ENCODE data around the gene GSDME.
A peak's percentile ranks its signal among the peaks of the same experiment; 100 is the strongest.
"Not testable (repeated sequence)": the region's sequence is repeated elsewhere in the genome, so short reads cannot be mapped to it uniquely, and the experiment has no call there.

The GSDME gene

DNA sequence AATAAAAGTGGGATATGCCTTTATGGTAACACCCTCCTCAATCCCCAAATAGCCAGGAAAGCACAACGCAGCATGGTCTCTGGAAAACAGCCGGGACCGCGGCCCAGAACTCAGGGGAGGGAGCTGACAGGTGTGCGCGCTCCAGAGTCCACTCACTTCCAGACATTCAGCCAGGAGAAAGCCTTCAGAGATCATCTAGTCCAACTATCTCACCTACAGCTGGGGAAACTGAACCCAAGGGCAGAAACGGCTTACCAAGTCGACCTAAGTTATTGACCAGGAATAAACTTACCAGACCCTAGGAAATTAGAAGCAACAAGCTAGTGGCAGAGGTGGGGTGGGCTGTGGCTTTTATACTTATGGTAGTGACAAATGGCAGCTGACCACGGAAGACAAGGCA, 16.4 kb downstream of the GSDME start:
- DNase-seq (no peak), ATAC-seq (no peak)
- Mint-ChIP-seq H3K36me3 (ENCODE audit: low read depth) (no peaks in the 10 kb centered on the region), H3K27me3 (peaks cover 36% of the 10 kb centered on the region), H3K4me1 (no peaks in the 10 kb centered on the region), H3K4me3 (no peak overlapping the region), H3K9me3 (peaks cover 23% of the 10 kb centered on the region), H3K27ac (no peak overlapping the region)

DNA sequence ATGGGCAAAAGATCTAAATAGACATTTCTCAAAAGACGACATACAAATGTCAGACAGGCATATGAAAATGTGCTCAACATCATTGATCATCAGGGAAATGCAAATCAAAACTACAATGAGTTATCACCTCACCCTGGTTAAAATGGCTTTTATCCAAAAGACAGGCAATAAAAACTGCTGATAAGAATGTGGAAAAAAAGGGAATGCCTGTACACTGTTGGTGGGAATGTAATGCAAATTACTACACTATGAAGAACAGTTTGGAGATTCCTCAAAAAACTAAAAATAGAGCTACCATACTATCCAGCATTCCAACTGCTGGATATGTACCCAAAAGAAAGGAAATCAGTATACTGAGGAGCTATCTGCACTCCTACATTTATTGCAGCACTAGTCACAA, 18.0 kb downstream of the GSDME start:
- Mint-ChIP-seq H3K4me3 (no peak overlapping the region), H3K36me3 (ENCODE audit: low read depth) (no peaks in the 10 kb centered on the region), H3K27me3 (peaks cover 45% of the 10 kb centered on the region), H3K4me1 (no peaks in the 10 kb centered on the region), H3K27ac (no peak overlapping the region), H3K9me3 (peaks cover 25% of the 10 kb centered on the region)
- DNase-seq (no peak), ATAC-seq (no peak)

- Mint-ChIP-seq H3K9me3 (peaks cover 25% of the 10 kb centered on the region), H3K27ac (no peak overlapping the region), H3K27me3 (peaks cover 45% of the 10 kb centered on the region), H3K4me3 (no peak overlapping the region), H3K36me3 (ENCODE audit: low read depth) (no peaks in the 10 kb centered on the region), H3K4me1 (no peaks in the 10 kb centered on the region)
- DNase-seq (no peak), ATAC-seq (no peak)
These were observed 18.7 kb downstream of the GSDME start for GRCh38 chr7:24738577-24738976.

- no peaks in the 10 kb centered on the region for H3K36me3 Mint-ChIP-seq (ENCODE audit: low read depth)
- DNase-seq (no peak), ATAC-seq (no peak)
- no peak overlapping the region for H3K4me3 Mint-ChIP-seq
- H3K4me1 Mint-ChIP-seq, result no peaks in the 10 kb centered on the region
- H3K27me3 Mint-ChIP-seq, result peaks cover 42% of the 10 kb centered on the region
- H3K27ac Mint-ChIP-seq, result no peak overlapping the region
- H3K9me3 Mint-ChIP-seq, result peaks cover 25% of the 10 kb centered on the region
These were observed 20.0 kb downstream of the GSDME start for GRCh38 chr7:24737281-24737680.

GRCh38 chr7:24735594-24735993, 21.7 kb downstream of the GSDME start:
- DNase-seq; H3K4me1 Mint-ChIP-seq; ATAC-seq; H3K27ac Mint-ChIP-seq; H3K36me3 Mint-ChIP-seq (ENCODE audit: low read depth); H3K4me3 Mint-ChIP-seq: not testable (repeated sequence)
- H3K9me3 Mint-ChIP-seq, result peaks cover 25% of the 10 kb centered on the region
- H3K27me3 Mint-ChIP-seq, result peaks cover 45% of the 10 kb centered on the region

DNA sequence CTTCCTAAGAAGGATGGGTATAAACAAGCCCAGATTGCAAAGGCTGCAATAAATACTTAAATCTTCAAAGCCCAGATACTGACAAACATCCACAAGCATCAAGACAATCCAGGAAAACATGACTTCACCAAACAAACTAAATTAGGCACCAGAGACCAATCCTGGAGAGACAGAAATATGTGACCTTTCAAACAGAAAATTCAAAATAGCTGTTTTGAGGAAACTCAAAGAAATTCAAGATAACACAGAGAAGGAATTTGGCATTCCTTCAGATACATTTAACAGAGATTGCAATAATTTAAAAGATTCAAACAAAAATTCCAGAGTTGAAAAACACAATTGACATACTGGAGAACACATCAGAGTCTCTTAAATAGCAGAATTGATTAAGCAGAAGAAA, 23.0 kb downstream of the GSDME start:
- Mint-ChIP-seq H3K27me3 (peaks cover 49% of the 10 kb centered on the region), H3K4me3 (no peak overlapping the region), H3K9me3 (peaks cover 25% of the 10 kb centered on the region), H3K36me3 (ENCODE audit: low read depth) (no peaks in the 10 kb centered on the region), H3K4me1 (peaks cover 5% of the 10 kb centered on the region), H3K27ac (no peak overlapping the region)
- ATAC-seq, result no peak
- DNase-seq, result no peak

GRCh38 chr7:24733414-24734060, 23.7 kb downstream of the GSDME start:
- no peak for DNase-seq
- Mint-ChIP-seq H3K4me1 (peaks cover 12% of the 10 kb centered on the region), H3K27me3 (peaks cover 45% of the 10 kb centered on the region), H3K9me3 (peaks cover 20% of the 10 kb centered on the region), H3K36me3 (ENCODE audit: low read depth) (no peaks in the 10 kb centered on the region), H3K27ac (no peak overlapping the region), H3K4me3 (no peak overlapping the region)
- ATAC-seq, result no peak

- Mint-ChIP-seq H3K4me3 (no peak overlapping the region), H3K27ac (no peak overlapping the region), H3K36me3 (ENCODE audit: low read depth) (no peaks in the 10 kb centered on the region), H3K9me3 (peaks cover 12% of the 10 kb centered on the region), H3K4me1 (peaks cover 19% of the 10 kb centered on the region), H3K27me3 (peaks cover 43% of the 10 kb centered on the region)
- no peak for DNase-seq
- no peak for ATAC-seq
These were observed 24.4 kb downstream of the GSDME start for GRCh38 chr7:24732646-24733413.

GRCh38 chr7:24731313-24731712, 26.0 kb downstream of the GSDME start:
- H3K27me3 Mint-ChIP-seq, result peaks cover 41% of the 10 kb centered on the region
- H3K4me3 Mint-ChIP-seq, result no peak overlapping the region
- peaks cover 29% of the 10 kb centered on the region for H3K4me1 Mint-ChIP-seq
- peaks cover 6% of the 10 kb centered on the region for H3K9me3 Mint-ChIP-seq
- no peaks in the 10 kb centered on the region for H3K36me3 Mint-ChIP-seq (ENCODE audit: low read depth)
- DNase-seq (no peak), ATAC-seq (no peak)
- no peak overlapping the region for H3K27ac Mint-ChIP-seq

GRCh38 chr7:24730018-24730369, 27.3 kb downstream of the GSDME start:
- no peaks in the 10 kb centered on the region for H3K9me3 Mint-ChIP-seq
- DNase-seq, result no peak
- peaks cover 33% of the 10 kb centered on the region for H3K27me3 Mint-ChIP-seq
- no peak overlapping the region for H3K27ac Mint-ChIP-seq
- peaks cover 29% of the 10 kb centered on the region for H3K4me1 Mint-ChIP-seq
- no peaks in the 10 kb centered on the region for H3K36me3 Mint-ChIP-seq (ENCODE audit: low read depth)
- ATAC-seq, result no peak
- no peak overlapping the region for H3K4me3 Mint-ChIP-seq

- H3K4me3 Mint-ChIP-seq, result no peak overlapping the region
- peaks cover 32% of the 10 kb centered on the region for H3K4me1 Mint-ChIP-seq
- H3K36me3 Mint-ChIP-seq (ENCODE audit: low read depth), result no peaks in the 10 kb centered on the region
- DNase-seq (no peak), ATAC-seq (no peak)
- H3K27me3 Mint-ChIP-seq, result peaks cover 28% of the 10 kb centered on the region
- no peaks in the 10 kb centered on the region for H3K9me3 Mint-ChIP-seq
- H3K27ac Mint-ChIP-seq, result no peak overlapping the region
These were observed 27.8 kb downstream of the GSDME start for GRCh38 chr7:24729365-24730017.

DNA sequence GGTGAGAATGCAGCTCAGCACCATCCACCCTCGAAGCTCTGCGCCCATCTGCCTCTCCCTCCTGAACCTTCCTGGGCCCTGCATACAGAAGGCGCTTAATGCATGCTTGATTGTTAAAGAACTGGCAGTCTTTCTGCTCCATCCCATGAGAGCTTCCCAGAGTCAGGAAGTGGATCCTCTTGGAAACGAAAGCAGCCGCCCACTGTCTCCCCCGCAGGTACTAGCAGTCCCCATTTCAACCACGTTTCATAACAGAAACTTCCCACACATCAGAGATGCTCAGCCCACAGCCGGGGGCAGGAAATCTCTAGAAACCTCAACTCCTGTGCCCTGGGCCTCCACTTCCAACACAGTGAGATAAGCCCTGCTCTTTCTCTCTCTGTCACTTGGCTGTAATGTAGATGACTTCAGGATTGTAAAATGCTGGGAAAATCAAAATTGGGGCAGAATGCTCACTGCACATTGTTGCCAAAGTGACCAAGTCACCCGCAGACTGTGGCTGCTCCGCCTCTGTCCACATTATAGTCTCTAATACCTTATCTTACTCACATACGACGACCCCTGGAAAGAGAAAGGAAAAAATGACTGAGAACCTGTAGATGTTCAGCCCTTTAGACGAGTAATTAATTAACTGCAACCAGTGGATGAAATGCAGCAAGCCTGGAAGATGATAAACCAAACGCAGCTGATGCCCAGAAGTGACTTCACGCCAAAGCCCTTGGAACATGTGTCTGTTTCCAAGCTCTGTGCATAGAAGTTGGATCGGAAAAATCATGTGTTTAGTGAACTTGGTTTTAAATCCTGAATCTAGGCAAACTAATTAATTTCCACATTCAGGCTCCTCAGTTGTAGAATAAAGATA, 28.5 kb downstream of the GSDME start:
- no peaks in the 10 kb centered on the region for H3K36me3 Mint-ChIP-seq (ENCODE audit: low read depth)
- ATAC-seq, result peak; percentile 42
- H3K27me3 Mint-ChIP-seq, result peaks cover 25% of the 10 kb centered on the region
- peaks cover 32% of the 10 kb centered on the region for H3K4me1 Mint-ChIP-seq
- H3K27ac Mint-ChIP-seq, result no peak overlapping the region
- H3K9me3 Mint-ChIP-seq, result no peaks in the 10 kb centered on the region
- H3K4me3 Mint-ChIP-seq, result no peak overlapping the region
- peak; percentile 26 for DNase-seq

GRCh38 chr7:24728121-24728500, 29.2 kb downstream of the GSDME start:
- Mint-ChIP-seq H3K9me3 (no peaks in the 10 kb centered on the region), H3K4me1 (peaks cover 32% of the 10 kb centered on the region), H3K4me3 (no peak overlapping the region), H3K27ac (no peak overlapping the region), H3K27me3 (peaks cover 25% of the 10 kb centered on the region), H3K36me3 (ENCODE audit: low read depth) (no peaks in the 10 kb centered on the region)
- DNase-seq (no peak), ATAC-seq (no peak)
